NCI-H82 treated with DMSO at 0.1 percent for 48 hours (cell line): Measurements from ENCODE around the gene SNX18.

Source experiments
- DNase-seq: peaks from one replicate; lab custom pipeline; 2025; ENCODE audit not compliant: unreplicated experiment; lab: John Stamatoyannopoulos, UW

Gene SNX18

GRCh38 chr5:54538156-54538555 lies 20.6 kb downstream of the SNX18 start:
- DNase-seq: no peak

GRCh38 chr5:54539001-54539400 lies 21.4 kb downstream of the SNX18 start:
- no peak for DNase-seq

GRCh38 chr5:54540286-54540685 lies 22.7 kb downstream of the SNX18 start:
- no peak for DNase-seq

GRCh38 chr5:54541823-54542783 lies 24.5 kb downstream of the SNX18 start:
- DNase-seq: no peak

- DNase-seq: no peak
These were observed 26.5 kb downstream of the SNX18 start for GRCh38 chr5:54544044-54544443.

GRCh38 chr5:54545796-54546195 lies 28.2 kb downstream of the SNX18 start:
- no peak for DNase-seq

- DNase-seq: no peak
These were observed 30.2 kb downstream of the SNX18 start for GRCh38 chr5:54547711-54548250.

GRCh38 chr5:54548565-54548964 lies 31.0 kb downstream of the SNX18 start:
- no peak for DNase-seq

- DNase-seq: no peak
These were observed 33.7 kb downstream of the SNX18 start for GRCh38 chr5:54551292-54551691.

- no peak for DNase-seq
These were observed 34.4 kb downstream of the SNX18 start for GRCh38 chr5:54551926-54552325.

- no peak for DNase-seq
These were observed 34.9 kb downstream of the SNX18 start for GRCh38 chr5:54552446-54552845.

- DNase-seq: no peak
These were observed 36.2 kb downstream of the SNX18 start for GRCh38 chr5:54553659-54554207.

GRCh38 chr5:54556141-54556540 lies 38.6 kb downstream of the SNX18 start:
- no peak for DNase-seq

GRCh38 chr5:54558362-54558761 lies 40.8 kb downstream of the SNX18 start:
- DNase-seq: no peak

GRCh38 chr5:54561651-54562050 lies 44.1 kb downstream of the SNX18 start:
- no peak for DNase-seq

GRCh38 chr5:54563083-54563761 lies 45.7 kb downstream of the SNX18 start:
- DNase-seq: no peak

GRCh38 chr5:54567996-54568395 lies 50.4 kb downstream of the SNX18 start:
- DNase-seq: no peak

GRCh38 chr5:54570916-54571315 lies 53.4 kb downstream of the SNX18 start:
- DNase-seq: no peak

GRCh38 chr5:54571462-54571861 lies 53.9 kb downstream of the SNX18 start:
- no peak for DNase-seq

GRCh38 chr5:54573812-54574489 lies 56.4 kb downstream of the SNX18 start:
- DNase-seq: no peak

GRCh38 chr5:54577528-54577927 lies 60.0 kb downstream of the SNX18 start:
- DNase-seq: no peak
